ENCODE measurements around the gene GRIK5. TPM values are rescaled to one million over a fixed set of nuclear protein-coding genes. Genes with fewer than 3 reads are reported as not detected.
A peak's percentile ranks its signal among the peaks of the same experiment; 100 is the strongest.
"Not testable (repeated sequence)": the region's sequence is repeated elsewhere in the genome, so short reads cannot be mapped to it uniquely, and the experiment has no call there.

The GRIK5 gene
- total RNA-seq, 1 experiment from 2014 or later = 0.06 TPM

- DNase-seq (ENCODE audit: low read depth) = not testable (repeated sequence)
Observed at GRCh38 chr19:41991925-41992569, 78.0 kb downstream of the GRIK5 start.

DNA sequence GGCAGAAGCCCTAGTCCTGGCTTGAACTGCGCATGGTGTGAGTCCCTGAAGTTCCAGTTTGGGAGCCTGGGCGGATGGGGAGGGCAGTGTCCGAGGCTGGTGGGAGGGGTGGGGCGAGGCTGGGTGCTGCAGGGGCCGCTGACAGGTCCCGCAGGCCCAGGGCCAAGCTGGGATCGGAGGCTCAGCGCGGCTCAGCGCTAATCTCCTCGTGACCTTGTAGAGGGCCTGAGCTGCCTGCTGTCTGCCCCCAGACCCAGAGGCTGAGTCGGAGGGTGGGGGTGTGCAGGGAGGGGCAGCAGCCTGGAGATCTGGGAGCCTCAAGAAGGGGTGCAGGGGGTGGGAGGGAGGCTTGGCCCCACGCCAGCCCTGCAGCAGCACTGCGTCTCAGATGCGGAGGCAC is 79.0 kb downstream of the GRIK5 start:
- DNase-seq (ENCODE audit: low read depth) = no peak

DNA sequence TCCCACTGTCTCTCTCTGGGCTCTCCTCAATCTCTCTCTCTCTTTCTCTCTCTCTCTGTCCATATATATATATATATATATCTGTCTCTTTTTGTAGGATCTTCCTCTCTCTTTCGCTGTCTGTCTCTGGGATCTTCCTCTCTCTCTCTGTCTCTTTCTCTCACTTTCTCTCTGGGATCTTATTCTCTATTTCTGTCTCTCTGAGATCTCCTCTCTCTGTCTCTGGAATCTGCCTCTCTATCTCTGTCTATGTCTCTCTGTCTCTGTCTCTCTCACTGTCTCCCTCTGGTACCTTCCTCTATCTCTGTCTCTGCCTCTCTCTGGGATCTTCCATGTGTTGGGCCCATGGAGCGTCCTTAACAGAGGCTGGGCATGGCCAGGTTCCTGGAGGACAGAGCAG is 79.4 kb downstream of the GRIK5 start:
- no peak for DNase-seq (ENCODE audit: low read depth)

- no peak for DNase-seq (ENCODE audit: low read depth)
Observed at GRCh38 chr19:41990028-41990427, 80.0 kb downstream of the GRIK5 start.

DNA sequence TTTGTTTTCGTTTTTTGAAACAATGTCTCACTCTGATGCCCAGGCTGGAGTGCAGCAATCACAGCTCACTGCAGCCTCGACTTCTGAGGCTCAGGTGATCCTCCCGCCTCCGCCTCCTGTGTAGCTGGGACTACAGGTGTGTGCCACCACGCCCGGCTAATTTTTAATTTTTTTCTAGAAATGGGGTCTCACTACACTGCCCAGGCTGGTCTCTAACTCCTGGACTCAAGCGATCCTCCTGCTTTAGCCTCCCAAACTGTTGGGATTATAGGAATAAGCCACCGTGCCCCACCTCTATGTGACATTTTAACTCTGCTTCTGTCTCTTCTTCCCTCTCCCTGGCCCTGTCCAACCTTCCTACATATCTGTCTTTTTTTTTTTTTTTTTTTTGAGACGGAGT is 81.1 kb downstream of the GRIK5 start:
- no peak for DNase-seq (ENCODE audit: low read depth)

GRCh38 chr19:41987141-41987860 is 82.7 kb downstream of the GRIK5 start:
- DNase-seq (ENCODE audit: low read depth) = no peak

GRCh38 chr19:41984961-41985360 is 85.0 kb downstream of the GRIK5 start:
- DNase-seq (ENCODE audit: low read depth) = no peak

- no peak for DNase-seq (ENCODE audit: low read depth)
Observed at GRCh38 chr19:41981724-41982123, 88.3 kb downstream of the GRIK5 start.

- DNase-seq (ENCODE audit: low read depth) = no peak
Observed at GRCh38 chr19:41978470-41978869, 91.5 kb downstream of the GRIK5 start.

GRCh38 chr19:41977916-41978315 is 92.1 kb downstream of the GRIK5 start:
- no peak for DNase-seq (ENCODE audit: low read depth)

DNA sequence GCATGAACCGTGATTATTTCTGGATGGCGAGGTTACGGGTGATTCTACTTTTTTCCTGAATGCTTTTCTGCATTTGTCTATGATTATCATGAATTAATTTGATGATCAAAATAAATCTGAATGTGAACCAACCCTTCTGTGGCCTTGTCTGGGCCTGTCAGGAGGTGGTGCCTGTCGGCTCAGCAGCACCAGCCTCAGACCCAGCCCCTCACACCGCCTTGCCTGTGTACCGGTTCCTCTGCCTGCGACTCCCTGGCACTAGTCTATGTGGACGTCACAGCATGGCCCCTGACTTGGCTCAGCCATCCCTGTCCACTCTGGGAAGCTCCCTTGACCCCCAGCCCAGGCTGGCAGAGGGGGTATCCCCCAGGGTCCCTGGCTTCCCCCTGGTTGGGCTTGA is 95.4 kb downstream of the GRIK5 start:
- DNase-seq (ENCODE audit: low read depth) = no peak

GRCh38 chr19:41971363-41971762 is 98.6 kb downstream of the GRIK5 start:
- DNase-seq (ENCODE audit: low read depth) = no peak

- no peak for DNase-seq (ENCODE audit: low read depth)
Observed at GRCh38 chr19:41969772-41970458, 100.1 kb downstream of the GRIK5 start.

- no peak for DNase-seq (ENCODE audit: low read depth)
Observed at GRCh38 chr19:41968751-41969595, 101.0 kb downstream of the GRIK5 start.

DNA sequence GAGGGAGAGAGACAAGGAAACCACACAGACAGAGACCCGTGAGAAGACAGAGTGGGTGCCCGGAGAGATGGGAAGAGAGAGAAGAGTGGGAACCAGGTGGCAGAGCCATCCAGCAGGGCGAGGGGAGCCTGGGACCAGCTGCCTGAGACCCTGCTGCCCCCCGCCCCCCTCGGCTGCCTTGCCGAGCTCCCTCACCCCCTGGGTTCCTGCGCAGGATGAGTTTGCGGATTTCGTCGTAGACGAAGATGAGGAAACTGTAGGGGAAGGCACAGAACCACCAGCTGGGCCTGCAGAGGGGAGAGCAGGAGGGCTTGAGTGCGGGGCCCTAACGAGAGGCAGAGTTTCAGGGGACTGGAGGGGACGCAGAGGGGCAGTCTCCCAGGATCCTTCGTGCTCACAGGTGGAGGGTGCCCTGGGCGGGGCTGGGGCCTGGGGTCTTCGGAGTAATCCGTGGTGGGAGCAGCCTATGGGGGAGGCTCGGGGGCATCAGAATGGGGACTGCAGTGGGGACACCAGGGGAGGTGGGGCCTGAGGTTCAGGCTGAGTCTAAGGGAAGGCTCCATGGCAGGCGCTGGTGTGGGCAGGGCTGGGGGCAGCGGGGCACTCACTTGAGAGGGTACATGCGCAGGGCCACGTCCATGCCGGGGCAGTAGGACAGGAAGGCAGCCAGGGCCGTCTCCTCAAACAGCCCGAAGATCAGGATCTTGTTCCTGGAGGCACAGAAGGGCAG is 102.8 kb downstream of the GRIK5 start:
- DNase-seq (ENCODE audit: low read depth) = no peak

- DNase-seq (ENCODE audit: low read depth) = no peak
Observed at GRCh38 chr19:41965106-41965505, 104.9 kb downstream of the GRIK5 start.

DNA sequence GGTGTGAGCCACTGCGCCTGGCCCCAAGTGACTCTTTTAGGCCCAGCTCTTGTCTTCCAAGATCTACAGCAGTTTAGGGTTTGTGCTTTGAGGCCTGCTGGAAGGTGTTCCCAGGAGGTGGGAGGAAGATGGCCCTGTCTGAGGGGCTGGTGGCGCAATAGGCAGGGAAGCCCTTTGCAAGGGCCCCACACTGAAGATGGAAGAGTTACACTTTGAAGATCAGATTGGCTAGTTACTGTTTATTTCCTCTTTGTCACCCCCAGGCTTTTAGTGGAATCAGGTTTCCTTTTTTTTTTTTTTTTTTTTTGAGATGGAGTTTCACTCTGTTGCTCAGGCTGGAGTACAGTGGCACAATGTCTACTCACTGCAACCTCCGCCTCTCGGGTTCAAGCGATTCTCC is 109.0 kb downstream of the GRIK5 start:
- no peak for DNase-seq (ENCODE audit: low read depth)

DNA sequence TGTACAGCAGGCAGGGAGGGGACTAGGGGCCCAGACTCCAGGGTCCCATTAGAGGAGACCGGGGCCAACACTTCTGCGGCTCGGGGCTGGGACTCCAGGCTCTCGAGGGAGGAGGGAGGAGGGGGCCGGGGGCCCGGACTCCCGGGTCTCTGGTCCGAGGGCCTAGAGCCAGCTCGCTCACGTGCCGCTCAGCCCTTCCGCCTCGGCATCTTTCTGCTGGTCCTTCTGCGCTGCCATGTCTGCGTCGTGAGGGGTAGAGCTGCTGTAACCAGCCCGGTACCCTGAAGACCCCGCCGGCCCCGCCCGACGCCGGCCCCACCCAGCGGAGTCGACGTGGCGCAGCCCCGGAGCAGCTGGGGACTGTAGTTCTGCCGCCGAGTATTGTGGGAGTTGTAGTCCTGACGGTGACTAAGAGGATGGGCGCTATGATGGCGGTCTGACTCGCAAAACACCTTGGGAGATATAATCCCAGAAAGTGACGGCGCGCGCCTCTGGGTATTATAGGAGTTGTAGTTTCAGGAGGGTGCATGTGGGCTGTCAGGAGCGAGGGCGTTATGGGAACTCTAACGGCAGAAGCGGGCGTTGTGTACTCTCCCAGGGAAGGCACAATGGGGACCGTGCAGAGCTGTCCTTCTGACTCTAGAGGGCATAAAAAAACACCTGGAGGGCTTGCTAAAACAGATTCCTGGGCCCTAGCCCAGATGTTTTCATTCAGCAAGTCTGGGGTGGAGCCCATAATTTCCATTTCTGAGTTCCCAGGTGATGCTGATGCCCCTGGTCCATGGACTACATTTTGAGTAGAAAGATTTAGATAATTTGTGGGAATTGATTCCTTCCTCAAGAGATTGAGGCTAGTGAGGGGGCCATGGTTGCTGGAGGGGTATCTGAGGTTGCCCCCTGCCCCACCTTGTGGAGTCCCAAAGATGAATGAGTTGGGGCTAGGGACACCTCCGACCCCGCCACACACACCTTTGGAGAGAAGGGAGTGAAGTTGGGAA is 110.7 kb downstream of the GRIK5 start, which contains the start of gene RABAC1:
RABAC1 (minus strand) TSS at position 266 of the 998 bp plus-strand sequence; CDS start at position 237, 29 bp downstream.
- peak; percentile 86 for DNase-seq (ENCODE audit: low read depth)

- DNase-seq (ENCODE audit: low read depth) = peak; percentile 38
Observed at GRCh38 chr19:41958367-41959055, 111.5 kb downstream of the GRIK5 start.

Measured in LHCN-M2 (cell line).